IPS-NIHi11 (cell line): ENCODE measurements around the gene PRKG1.

ENCODE experiments used
- DNase-seq: peaks from one replicate; pipeline ENCODE4 v3.0.0; 2012; ENCODE audit warnings: mixed read lengths, low spot score

Gene PRKG1

DNA sequence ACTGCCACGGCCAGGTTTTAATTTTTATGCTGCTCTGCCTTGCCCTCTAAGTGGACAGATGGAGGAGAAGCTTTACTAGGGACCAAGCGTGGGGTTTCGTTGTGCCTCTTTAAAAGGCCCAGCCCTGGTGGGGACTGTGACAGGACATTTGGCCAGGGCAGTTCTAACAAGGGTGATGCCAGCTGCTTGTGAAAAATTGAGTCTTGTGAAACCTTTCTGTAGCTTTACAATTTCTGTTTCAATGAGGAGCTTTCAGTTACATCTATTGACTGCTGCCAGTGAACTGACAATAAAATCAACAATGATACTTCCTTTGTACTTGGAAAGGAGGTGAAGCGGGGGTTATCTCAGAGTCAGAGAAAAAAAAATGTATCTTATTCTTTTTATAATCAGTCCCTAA is 858.2 kb downstream of the PRKG1 start:
- DNase-seq, result no peak

DNA sequence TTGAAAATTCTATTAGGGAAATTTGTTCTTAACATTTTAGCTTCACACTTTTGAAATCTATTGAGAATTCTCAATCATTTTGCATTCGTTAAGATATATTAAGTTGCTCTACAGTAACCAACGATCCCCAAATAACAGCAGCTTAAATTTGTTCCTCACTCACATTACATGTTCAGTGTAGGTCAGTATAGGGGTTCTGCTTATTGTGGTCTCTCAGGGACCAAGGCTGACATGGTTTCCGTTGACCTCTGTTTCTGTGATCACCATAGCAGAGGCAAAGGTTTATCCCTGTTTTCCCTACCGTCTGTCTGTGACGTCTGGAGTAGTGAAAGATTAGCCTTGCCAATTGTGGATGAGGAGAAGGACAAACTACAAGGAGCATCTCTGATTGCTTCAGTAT is 860.1 kb downstream of the PRKG1 start:
- no peak for DNase-seq

DNA sequence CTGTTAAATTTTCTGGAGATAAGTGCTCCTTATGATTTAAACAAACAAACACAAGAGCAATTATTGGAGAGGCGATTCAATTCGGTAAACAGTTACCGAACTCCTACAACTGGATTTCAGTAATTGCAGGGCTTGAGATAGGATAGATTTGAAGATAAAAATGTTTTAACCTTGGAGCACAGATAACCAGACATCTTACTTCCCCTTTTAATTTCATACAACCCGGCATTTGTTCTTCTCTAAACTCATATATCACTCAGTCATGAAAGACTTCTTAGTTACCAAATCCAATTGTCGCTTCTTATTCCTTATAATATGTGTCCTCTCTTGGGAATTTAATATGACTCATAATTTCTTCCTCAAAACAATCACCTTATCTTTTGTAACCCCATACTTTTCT is 861.1 kb downstream of the PRKG1 start:
- no peak for DNase-seq

DNA sequence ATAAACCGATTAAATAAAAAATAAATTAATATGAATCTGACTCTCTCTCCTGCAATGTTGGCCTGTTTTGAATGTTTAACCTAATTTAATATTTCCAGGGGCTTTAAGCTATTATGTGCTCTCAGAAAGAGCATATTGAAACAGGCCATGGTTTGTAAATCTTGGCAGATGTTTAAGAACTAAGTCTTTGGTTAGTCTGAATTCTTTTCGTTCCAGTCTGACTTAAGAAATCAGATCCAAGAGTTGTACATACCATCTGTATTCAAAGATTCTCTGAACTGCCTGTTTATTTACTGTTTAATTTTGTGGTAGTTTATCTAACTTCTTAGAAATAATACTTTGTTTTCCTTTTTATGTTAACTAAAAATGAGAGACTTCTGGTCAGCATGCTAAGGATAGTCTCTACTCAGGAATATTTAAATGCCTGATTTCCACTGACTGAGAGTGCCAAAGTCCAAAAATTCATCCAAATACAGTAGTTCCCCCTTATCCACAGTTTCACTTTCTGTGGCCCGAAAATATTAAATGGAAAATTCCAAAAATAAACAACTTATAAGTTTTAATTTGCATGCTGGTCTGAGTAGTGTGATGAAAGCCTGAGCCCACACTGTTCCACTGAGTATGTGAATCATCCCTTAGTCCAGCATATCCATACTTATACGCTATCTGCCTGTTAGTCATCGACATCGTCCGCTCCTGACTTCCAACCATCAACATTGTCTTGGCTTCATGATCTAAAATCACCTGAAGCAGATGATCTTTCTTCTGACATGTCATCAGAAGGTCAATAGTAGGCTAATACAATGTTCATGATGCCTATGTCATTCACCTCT is 863.2 kb downstream of the PRKG1 start:
- DNase-seq, result no peak

DNA sequence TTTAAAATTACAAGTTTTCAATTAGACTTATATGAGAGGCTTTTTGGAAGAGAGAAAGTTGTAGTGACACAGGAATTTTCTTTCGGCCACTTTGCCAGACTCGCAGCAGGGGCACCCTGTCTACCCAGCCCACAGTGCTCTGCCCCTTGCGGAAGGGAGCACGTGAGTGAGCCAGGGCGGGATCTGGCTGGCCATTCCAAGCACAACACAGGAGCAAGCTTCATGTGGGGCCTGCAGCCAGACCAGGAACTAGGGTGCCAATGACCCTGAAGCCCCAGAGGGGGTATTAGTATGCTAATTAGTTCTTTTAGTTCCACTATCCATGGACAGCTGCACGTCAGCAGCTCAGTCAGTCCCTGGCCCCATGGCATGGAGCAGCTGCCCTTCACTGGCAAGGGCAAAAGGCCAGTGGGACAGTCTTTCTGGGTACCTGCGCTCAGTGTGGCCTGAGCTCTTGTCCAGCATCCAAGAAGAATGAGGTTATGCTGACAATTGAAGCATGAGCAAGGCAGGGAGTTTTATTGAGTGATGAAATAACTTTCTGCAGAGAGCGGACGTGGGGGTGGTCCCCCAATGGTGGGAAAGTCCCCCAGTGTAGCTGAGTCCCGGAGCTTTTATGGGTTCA is 876.2 kb downstream of the PRKG1 start:
- DNase-seq, result no peak

DNA sequence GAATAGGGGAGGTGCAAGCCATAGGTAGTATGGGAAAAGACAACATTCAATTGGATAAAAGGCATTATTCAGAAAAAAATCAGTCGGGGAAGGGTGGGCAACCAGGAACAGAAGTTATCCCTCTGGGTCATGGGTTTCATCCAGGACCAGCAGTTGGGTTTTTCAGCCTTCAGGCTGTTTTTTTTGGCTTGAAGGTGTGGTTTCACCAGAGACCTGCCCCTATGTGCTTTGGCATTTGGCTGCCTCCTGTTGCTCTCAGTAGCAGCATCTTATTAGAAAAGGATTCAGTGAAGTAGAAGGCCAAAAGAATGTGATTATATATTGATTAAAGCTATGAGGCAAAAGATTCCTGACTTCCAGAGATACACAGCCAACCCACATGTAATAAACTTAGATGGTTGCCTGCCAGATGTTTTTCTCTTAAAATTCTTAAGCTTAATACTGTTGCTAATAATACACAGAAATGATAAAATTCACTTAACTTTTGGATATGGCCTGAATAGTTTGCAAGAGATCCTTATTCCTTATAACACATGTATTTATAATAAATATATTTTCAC is 876.8 kb downstream of the PRKG1 start:
- no peak for DNase-seq

DNA sequence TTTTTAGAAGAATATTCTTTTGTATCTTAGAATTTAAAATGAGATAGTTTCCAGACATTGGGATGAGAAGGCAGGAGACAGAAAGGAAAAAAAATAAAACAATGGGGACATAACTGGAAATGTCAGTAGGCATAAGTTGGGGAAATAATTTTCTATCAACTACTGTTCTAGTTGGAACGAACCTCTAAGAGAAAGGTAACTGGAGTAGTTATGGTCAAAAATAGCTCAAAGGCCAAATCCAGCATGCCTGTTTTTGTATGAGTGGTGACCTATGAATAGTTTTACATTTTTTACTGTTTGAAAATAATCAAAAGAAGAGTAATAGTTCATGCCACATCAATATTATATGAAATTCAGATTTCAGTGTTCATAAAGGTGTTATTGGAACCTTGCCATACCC is 877.3 kb downstream of the PRKG1 start:
- no peak for DNase-seq

DNA sequence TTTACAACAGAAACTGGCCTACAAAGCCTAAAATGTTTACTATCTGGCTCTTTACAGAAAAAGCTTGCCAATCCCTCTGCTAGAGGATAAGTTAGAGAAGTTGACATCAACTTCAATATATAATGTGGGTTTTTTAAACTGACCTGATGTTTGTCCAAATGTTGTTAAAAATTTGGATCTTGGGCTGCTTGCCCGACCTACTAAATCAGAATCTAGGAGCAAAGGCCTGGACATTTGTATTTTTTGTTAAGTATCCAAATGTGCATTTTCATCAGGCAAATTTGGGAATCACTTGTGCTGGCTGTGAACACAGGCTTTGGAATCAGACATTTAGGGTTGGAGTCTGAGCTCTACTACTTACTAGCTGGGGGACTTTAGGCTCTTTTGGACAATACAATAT is 877.8 kb downstream of the PRKG1 start:
- no peak for DNase-seq

DNA sequence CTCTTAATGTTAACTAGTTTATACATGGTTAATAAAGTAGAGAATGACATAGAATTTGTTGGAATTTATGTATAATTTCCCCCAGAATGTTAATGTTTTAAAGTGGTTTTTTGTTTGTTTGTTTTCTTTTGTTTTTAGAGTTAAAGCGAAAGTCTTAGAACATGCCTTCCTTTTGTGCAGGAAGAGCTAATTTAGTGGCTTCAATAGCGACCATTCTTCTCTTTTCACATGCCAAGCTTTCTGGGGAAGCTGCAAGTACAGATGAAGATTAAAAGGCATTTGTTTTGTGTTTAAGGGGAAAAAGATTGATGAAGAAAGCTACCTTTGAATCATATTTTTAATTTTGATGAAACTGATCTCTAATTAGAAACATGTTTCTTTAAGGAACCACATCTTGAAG is 881.4 kb downstream of the PRKG1 start:
- no peak for DNase-seq

DNA sequence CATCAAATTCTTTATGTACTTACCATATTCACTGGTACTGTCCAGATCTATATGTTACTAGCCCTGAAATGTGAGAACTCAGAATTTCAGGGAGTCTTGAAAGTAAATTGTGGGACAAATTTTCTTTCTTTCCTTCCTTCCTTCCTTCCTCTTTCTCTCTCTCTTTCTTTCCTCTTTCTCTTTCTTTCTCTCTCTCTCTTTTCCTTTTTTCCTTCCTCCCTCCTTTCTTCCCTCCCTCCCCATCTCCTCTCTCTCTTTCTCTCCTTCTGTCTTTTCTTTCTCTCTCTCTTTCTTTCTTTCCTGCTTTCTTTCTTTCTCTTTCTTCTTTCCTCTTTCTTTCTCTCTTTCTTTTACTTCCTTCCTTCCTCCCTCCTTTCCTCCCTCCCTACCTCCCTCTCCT is 882.5 kb downstream of the PRKG1 start:
- DNase-seq, result no peak

DNA sequence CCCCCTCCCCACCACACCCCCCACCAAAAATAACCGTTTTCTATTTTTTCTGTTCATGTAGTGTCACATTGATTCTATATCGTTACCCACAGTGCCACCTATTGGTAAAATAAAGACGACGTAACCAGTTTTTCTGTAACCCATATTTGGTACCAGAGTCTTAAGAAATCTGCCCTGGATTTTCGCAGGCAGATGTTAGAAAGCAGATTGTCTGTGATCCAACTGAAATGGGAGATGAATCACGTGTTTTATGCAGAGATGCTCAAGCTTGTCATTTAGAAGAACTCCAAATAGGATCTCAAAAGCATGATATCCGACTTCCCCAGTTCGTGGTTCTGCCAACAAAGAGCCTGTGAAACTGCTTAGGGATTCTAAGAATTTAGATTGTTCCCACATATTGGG is 886.2 kb downstream of the PRKG1 start:
- peak; percentile 42 for DNase-seq

DNA sequence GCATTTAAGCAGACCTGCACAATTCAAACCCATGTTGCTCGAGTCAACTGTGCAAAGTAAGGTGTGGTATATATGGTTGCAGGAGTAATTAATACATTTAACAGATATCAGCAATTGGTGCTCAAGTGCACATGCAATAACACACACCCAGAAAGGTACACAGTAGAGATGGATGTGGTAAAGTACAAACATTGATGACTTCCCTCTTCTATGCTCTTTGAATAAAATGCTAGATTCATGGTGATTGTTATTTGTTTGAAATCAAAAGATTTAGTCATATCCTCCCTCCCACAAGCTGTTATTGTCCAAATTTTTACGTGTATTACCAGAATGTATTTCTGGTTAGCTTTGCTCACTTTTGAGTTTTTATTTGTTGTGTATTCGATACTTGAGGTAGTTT is 887.1 kb downstream of the PRKG1 start:
- no peak for DNase-seq

DNA sequence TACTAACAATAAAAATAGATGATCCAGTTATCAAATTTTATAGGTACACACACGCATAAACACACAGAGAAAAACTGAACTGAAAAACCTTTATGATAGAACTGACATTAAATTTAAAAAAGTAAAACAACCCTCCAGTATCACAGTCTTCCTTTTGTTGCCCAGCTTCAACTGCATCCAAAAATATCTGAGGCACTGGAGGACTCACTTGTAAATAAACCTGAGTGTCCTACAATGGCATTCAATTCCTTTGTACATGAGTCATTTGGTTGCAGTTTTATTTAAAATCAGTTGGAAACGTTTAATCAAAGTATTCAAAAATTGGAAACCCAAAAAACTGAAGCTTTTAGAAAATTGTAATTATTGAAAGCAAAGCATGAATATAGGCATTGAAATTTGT is 890.3 kb downstream of the PRKG1 start:
- DNase-seq, result no peak

DNA sequence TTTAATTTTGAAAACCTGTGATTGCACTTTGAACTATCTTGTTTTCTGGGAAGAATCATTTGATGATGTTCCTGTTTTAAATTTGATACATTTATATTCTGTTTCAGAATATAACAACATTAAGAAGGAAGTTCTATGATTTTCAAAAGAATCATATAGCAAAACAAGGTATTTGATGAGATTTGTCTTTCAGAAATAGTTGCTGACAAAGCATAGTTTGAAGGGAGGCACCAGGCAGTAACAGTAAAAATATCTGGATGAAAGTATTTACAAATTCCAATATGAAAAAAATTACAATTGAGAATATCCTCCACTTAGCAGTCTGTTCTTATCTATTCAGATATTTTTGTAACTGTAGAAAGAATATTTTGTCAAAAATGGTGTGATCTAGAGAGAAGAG is 891.2 kb downstream of the PRKG1 start:
- no peak for DNase-seq

DNA sequence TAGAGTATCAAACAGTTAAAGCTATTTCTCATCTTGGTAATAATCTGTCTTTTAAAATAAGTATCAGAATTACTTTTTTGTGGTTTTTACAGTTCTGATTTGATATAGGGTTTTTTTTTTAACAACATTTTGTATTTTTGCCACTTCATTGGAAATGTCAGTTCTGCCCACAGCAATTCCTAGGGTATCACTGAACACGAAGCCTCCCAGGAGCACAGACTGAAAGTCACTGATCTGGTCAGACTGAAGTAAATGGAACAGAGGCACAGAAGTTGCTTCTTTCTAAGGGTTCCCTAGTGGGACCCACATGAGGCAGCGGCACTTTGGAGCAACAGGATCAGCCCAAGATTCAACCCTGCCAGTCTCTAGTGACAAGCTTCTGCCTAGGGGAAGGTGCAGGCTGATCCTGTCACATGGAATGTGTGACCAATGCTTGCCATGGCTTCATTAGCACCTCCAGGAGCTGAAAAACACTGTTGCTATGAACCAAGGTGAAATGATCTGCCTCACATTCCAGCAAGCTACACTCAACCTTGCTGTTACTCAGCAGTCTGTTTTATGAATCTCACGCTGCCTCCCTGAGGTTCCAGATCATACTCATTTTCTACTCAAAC is 898.6 kb downstream of the PRKG1 start:
- DNase-seq, result no peak

DNA sequence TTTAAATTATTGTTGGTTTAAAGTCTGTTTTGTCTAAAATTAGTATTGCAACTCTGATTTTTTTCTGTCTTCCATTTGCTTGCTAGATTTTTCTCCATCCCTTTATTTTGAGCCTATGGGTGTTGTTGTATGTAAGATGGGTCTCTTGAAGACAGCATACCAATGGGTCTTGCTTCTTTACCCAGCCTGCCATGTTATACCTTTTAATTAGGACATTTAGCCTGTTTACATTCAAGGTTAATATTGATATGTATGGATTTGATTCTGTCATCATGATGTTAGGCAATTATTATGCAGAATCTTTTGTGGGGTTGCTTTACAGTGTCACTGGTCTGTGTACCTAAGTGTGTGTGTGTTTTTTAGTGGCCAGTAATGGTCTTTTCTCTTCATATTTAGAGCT is 906.5 kb downstream of the PRKG1 start:
- DNase-seq, result no peak

DNA sequence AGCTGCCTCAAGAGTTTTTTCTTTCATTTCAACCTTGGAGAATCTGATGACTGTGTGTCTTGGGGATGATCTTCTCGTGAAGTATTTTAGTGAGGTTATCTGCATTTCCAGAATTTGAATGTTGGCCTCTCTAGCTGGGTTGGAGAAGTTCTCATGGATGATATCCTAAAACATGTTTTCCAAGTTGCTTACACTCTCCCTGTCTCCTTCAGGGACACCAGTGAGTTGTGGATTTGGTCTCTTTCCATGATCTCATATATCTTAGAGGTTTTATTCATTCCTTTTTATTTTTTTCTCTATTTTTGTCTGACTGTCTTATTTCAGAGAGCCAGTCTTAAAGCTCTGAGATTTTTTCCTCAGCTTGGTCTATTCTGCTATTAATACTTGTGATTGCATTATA is 907.4 kb downstream of the PRKG1 start:
- DNase-seq, result no peak

DNA sequence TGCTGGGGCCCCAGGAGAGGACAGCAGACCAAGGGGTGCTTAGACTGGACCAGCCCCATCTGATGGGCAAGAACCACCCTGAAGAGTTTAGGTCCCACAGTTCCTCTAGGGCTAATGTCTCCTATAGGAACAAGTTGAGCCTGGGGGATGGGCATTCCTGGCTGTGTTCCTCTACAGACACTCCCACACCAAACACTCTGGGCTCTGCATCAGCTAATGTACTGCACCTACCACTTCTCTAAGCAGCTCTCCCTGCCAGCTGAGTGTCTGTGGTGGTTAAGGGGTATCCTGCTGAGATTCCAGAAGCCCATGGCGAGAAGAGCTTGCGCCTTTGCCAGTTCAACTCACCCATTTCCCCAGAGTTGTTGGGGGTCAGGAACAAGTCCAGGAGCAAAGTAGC is 909.2 kb downstream of the PRKG1 start:
- no peak for DNase-seq

DNA sequence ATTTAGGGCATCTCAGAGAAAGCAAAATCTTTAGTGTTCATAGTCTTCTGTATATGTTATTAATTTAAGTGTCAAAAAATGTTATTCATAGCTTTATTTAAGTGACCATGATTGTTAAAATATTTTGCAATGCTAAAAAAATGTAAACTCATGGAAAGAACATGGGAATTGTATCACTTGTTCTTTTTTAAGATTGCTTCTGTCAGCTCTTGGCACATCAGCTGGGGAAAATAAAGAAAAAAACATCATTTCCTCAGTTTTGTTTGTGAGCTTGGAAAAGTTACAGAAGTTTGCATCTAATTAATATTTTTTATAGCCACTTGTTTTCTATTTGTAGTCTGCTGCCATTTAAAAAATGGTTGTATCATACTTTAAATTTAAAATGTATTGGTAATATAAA is 911.0 kb downstream of the PRKG1 start:
- DNase-seq, result no peak

DNA sequence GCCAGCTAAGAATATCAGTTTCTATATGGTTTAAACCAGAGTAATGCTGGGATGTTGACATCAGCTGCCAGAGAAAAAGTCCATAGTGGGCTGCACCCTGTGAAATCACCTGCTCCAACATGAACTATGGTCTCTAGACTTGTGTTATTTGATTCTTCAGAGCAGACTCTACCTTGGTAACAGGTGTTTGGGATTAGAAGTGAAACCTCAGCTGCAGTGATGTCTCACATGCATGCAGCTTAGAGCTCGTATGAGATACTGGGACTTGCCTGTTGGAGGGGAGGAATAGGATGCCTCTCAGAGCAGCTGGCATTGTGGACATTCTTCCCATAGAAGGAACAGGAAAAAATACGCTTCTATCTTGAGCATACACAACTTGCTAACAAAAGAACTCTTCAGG is 912.2 kb downstream of the PRKG1 start:
- no peak for DNase-seq

DNA sequence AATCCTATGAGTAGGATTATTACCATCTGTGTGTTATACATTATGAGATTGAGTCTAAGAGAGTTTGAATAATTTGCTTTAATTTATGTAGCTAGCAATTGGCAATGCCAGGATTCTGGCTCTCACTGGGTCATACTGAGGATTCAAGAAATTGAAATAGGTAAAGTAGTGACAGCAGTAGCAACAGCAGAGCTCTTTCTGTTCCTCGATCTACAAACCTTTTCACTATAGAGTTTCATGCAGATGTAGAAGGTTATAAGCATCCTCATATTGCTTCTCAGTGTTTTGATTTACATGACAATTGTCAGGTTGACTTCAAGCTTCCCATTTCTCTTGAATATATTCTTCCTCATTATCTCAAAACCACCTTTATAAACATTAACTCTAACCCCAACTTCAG is 919.2 kb downstream of the PRKG1 start:
- DNase-seq, result no peak

DNA sequence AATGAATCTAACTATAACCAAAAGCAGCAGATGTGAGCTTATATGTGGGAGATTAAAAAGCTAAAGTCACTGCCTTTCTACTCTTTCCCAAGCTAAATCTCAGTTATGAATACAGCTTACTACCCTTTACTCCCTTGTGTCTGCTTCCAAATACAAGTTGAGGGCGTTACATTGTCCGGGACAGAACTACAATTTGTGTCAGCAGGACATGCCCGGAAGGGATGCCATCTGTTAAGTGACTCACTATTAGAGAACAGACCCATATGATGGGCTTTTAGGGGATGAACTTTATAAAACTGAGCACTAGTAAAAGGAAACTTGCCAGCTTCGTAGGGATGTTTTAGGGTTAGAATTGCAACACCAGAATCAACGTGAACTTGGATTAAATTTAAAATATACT is 924.8 kb downstream of the PRKG1 start:
- DNase-seq, result no peak

DNA sequence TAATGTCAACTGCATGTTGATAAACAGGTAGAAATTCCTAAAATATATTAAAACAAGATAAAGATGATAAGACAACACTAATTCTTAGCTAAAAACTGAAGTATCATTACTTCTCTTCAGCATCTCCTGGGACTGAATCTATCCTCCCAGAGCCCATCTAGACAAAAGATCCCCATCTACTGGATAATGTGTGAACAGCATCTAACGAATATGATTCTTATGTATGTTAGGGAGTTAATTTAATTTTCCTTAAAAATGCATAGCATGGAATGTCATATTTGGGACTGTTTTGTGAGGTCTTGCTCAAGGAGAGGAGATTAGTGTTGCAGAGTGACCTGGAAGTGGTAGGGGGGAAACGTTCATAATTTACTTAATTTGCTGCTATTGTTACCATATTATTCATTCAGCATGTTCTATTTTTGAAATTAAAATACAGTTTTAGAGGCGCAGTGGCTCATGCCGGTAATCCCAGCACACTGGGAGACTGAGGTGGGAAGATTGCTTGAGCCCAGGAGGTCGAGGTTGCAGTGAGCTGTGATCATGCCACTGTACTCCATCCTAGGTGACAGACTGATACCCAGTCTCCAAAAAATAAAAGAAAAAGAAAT is 930.2 kb downstream of the PRKG1 start:
- peak; percentile 44 for DNase-seq
